SKM-1 (cell line): ENCODE measurements around the gene NDRG4.

Experiments
- DNase-seq: peaks from one replicate; lab custom pipeline; 2025; ENCODE audit not compliant: unreplicated experiment; lab: John Stamatoyannopoulos, UW

NDRG4 gene

DNA sequence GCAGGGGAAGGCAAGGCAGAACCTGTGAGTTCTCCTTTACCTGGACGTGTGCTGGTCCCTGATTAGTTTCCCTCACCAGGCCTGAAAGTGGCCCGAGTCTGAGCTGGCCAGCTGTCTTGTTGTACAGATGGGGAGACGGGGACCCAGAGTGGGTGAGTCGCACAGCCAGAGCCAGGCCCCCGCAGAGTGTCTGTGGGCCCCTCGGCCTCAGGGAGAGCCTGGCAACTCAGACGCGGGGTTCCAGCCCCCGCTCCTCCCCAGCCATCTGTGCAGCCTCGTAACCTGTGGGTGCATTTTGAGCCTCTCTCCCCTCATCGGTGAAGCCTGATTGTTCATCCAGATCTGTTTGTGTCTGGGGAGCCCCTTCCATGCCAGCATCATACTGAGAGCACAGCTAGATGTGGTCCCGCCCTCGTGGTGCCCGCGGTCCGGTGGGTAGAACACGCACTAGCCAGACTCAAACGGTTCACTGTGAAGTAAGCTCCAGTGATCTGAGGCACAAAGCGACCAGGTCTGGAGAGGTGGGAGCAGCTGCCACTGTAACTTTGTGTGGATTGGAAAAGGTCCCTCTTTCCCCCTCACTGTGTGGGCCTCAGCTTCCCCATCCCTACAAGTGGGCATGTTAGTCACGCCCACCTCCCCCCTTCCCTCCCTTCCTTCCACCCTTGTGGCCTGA, 6.0 kb upstream of the NDRG4 start:
- no peak for DNase-seq

DNA sequence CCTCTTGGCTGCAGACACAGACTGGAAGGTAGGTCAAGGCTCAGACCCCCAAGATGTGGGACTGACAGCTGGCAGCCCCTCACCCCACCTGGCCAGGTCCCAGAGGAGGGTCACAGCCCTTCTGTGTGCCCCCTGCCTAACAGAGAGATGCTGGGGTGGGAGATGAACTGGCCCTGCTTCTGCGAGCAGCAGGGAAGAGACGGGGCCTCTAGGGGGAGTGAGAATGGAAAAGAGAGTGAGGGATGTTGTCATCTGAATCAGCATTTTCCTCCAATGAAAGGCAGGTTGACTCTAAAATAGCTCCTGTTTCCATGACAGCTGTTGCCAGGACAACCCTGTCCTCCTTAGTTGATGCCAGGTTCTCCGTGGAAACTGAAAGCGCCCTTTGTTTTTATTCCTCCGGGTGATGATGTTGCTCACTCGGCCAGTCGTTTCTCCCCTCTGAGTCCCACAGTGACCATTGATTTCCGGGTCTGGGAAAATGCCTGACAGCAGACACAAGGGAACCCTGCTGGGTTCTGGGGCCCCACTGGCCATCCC, 4.9 kb upstream of the NDRG4 start:
- DNase-seq = peak; percentile 10

DNA sequence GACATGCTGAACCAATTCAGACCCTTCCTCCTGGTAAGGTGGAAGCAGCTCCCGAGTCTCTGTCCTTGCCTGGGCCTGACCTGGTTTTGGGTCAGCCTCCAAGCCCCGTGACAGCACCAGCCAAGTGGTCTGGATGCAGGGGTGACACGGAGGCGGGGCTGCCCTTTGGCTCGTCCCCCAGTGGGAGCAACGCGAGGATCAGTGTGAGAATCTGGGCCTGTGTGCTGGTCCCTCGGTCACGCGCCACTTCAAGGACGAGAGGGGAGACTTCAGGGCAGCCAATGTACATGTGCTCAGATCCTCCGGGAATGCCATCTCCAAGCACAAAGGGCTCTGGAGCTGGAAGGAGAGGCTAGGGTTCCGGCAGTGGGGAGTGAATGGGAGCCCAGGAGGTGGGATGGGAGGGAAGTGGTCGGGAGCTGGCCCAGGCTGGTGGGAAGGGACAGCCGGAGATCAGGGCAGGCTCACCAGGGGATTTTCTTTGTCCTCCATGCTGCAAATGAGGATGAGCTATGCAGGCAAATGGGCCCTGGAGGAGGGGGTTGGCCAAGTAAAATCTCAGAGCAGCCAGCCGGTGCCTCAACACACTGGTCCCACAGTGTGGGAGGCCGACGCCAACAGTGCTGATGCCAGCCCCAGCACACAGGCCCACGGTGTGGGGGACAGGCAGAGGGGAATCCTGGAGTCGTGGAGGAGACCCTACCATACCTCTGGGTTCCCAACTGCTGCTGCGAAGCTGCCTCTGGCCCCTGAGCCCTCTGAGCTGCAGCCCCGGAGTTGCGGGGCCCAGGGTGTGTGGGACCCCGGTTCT, 4.2 kb upstream of the NDRG4 start:
- DNase-seq = no peak

- DNase-seq = no peak
Measured at GRCh38 chr16:58497468-58497867, 2.5 kb upstream of the NDRG4 start.

GRCh38 chr16:58497935-58498334, 2.0 kb upstream of the NDRG4 start:
- no peak for DNase-seq

DNA sequence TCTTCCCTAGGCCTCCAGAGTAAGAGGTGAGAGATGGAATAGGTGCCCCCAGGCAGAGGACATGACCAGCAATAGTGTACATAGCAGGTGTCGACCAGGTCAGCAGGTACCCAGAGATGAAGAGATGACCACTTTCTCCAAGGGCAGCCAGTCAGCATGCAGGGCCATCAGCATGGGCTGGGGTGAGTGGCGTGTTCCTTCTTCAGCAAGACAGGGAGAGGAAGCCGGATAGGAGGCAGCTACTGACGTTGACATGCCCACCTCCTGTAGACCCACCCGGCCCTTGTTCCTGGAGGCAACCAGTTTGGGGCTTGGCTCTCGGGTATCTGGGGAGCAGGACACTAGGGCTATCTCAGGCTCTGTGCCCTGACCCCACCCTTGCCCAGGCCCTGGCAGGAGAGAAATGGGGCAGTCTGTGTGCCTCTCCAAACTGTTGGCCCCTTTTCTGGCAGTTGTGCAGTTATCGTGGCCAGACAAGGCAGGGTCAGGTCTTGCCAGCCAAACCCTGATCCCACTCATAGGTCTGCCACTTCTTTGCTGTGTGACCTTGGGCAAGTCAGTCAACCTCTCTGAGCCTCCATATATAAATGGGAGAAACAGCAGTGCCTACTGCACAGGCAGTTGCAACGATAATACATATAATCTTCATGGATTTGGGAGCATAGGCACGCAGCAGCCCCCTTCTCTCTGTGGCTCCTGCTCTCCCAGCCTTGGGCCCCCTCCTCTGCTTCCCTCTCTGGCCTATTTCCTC, 1.4 kb upstream of the NDRG4 start:
- DNase-seq = no peak

DNA sequence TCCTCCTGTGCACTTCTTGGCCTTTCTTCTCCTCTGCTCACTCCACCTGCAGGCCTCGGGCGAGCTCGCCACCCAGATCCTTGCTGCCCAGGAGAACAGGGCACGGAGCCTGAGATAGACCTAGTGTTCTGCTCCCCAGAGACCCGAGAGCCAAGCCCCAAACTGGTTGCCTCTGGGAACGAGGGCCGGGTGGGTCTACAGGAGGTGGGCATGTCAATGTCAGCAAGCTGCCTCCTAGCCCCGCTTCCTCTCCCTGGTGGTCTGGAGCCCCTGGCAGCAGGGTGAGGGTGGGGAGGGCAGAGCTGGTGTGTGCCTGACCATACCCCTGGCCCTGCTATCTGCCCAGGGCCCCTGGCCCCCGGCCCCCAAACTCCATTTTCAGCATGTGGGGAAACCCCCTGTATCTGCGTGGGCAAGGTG, 841 bp upstream of the NDRG4 start:
- no peak for DNase-seq

DNA sequence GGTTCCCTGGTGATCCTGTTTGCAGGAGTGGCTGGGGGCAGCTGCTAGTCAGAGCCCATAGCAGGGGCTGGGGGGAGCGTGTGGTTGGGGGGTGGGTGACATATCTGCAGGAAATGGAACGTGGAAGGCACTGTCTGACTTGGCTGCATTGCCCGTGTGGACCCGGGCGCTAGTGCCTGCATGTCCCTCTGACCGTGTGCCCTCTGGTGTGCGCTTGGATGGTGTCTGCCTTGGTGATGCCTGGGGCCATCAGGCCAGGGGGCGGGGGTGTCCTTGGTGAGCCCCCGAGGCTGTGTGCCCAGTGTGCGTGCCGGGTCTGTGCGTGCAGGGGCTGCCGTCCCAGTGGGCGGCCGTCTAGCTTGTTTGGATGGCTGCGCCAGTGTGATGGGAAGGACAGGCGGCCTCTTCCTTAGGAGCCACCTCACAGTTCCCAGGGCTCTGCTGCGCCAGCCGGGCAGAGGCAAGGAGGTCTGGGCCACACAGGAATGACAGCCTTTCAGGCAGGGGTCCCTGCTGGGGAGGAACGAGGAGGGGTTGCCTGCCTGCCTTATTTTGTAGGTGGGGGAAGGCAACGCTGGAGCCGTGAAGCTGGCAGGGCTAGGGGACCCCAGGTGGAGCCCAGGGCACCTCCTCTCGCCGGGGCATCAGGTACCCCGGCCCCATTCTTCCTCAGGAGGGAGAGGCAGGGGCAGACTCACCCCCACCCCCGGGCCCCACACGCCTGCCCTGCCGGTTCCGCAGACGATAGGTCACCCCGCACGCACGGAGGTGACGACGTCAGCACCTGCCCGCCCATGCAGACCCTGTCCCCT, 693 bp downstream of the NDRG4 start:
- DNase-seq = no peak

DNA sequence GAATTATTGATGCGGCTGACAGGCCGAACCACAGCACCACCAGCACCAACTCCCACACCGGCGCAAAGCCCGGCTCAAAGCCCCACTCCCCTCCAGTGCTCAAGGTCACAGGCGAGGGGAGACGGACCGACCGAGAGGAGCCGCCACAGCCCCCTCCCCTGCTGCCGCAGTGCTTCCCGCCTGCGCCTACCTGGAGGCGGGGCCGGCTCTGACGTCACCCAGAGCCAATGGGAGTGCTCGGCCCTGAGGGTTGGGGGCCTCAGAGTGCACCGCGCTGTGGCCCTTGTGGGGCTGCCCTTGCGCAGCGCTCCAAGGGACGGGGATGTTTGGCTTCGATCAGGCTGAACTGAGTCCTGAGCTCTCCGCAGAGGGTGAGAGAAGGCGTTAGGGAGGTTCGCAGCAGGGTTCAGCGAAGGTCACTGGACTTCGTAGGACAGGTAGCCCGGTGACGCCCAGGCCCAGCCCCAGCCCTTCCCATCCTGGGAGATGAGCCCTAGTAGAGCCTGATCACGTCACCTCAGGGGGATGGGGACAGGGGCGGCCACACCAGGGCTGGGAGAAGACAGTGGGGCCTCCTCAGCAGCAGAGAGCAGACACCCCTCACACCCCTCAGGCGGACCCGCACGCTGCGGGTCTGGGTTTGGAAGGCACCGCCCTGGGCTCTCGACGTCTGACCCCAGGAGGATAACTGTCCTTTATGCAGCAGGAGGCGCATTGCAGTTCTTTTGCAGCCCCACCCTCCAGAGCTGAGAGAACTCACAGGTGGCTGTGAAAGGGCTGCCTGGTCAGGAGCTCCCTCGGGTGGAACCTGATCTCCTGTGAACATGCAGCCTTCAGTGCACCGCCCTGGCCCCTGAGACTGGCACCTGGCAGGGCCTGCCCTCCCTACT, 1.5 kb downstream of the NDRG4 start:
- DNase-seq = no peak

GRCh38 chr16:58502217-58502921, 2.4 kb downstream of the NDRG4 start:
- no peak for DNase-seq

GRCh38 chr16:58503166-58503862, 3.4 kb downstream of the NDRG4 start:
- no peak for DNase-seq

DNA sequence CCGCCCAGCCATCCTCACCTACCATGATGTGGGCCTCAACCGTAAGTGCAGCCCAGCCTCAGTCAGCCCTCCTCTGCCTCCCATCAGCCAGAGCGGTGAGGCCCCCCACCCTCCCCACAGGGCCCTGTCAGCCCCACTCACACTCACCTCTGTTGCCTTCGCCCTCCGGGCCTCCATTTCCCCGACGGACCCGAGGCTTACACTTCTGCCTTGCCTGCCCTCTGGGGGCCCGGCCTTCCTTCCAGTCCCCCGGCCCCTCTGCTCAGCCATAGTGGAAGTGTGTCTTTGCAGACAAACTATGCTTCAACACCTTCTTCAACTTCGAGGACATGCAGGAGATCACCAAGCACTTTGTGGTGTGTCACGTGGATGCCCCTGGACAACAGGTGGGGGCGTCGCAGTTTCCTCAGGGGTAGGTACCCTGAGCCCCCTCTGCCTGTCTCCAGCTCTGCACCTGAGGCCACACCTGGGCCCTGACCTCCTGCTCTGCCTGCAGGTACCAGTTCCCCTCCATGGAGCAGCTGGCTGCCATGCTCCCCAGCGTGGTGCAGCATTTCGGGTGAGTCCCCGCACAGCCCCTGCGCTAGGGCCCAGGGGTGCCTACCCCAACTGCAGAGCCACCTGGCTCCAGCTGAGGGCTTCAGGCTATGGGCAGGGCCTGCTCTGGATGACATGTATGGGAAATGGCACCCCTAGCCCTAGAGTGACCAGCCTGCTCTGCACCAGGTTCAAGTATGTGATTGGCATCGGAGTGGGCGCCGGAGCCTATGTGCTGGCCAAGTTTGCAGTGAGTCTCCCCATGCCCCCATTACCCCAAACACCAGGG, 4.1 kb downstream of the NDRG4 start:
- no peak for DNase-seq

DNA sequence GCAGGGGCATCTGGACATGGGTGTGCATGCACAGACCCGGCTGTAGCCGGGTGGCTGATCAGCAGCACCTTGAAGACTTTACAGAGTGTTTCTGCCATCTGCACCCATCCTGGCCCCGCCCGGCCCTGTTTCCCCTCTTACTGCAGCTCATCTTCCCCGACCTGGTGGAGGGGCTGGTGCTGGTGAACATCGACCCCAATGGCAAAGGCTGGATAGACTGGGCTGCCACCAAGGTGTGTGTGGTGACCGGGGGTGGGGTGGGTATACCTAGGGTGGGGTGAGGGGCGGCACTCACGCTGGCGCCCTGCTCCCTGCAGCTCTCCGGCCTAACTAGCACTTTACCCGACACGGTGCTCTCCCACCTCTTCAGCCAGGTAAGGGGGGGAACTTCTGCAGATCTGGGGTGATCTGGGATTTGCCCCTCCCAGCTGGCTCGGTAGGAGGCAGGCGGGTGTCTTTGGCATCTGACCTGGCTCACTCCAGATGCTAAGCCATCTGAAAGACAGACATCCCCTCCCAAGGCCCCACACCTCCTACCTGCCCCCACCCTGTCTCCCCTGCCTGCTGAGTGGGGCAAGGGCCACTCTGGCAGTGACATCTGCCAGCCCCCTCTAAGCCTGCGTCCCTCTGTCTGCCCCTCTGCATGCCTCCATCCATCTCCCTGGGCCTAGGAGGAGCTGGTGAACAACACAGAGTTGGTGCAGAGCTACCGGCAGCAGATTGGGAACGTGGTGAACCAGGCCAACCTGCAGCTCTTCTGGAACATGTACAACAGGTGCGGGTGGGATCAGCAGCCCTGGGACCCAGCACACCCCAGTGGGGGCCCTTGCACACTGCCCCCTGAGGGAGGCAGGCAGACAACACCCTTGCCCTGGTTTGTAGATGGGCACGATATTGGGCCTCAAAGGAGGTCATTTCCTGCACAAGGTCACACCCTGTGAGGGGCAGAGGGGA, 6.6 kb downstream of the NDRG4 start:
- no peak for DNase-seq

- peak; percentile 17 for DNase-seq
Measured at GRCh38 chr16:58507195-58507962, 7.4 kb downstream of the NDRG4 start.

DNA sequence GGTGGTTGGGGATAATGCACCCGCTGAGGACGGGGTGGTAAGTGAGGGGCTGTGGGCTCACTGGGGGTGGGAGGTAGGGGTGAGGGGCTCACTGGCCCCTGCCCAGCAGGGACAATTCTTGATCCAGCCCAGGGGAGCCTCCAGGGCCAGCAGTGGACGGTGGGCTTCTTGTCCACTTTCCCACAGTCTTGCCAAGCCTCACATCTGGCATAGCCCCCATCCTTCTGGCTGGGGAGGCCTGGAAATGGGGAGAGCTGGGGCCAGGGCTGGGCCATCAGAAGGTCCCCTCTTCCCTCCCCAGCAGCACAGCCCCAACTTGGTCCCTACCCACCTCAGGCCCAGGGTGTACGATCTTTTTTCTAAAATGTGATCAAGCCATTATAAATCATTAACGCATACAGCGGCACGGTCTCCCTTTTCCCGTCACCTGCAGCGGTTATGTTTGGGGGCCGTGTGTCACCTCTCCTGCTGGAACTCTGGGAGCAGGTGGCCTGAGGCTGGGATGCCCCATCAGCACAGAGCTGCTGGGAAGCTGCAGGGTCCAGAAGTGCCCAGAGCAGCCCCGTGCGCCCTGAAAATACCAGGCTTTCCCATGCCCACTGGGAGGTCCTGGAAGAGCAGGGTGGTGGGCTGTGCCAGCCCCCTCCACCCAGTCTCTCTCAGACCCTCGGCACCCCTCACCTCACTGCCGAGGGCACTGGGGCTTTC, 8.2 kb downstream of the NDRG4 start:
- no peak for DNase-seq
